ENCODE results near the gene ZNF316. TPM values are rescaled to one million over a fixed set of nuclear protein-coding genes. Genes with fewer than 3 reads are reported as not detected.

ZNF316 gene
- total RNA-seq, 2 donors from 2014 or later: 21.4 to 29.6 TPM

DNA sequence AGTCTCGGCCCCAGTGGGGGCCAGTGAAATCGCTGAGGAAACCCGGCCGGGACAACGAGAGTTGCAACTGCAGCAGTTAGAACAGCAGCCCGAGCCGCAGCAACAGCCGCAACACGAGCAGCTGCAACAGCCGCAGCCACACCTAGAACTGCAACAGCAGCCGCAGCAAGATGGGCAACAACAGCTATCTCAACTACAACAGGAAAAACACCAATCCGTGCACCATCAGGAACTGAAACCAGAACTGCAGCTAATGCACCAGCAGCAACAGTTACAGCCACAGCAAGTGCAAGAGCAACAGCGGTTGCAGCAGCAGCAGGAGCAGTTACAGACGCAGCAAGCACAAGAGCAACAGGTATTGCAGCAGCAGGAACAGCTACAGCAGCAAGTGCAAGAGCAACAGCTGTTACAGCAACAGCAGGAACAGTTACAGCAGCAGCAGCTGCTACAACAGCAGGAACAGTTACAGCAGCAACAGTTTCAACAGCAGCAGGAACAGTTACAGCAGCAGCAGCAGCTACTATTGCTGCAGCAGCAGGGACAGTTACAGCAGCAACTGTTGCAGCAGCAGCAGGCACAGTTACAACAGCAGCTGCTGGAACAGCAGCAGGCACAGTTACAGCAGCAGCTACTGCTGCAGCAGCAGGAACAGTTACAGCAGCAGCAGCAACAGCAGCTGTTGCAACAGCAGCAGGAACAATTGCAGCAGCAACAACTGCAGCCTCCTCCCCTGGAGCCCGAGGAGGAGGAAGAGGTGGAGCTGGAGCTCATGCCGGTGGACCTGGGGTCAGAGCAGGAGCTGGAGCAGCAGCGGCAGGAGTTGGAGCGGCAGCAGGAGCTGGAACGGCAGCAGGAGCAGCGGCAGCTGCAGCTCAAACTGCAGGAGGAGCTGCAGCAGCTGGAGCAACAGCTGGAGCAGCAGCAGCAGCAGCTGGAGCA lies 15.7 kb upstream of the ZNF316 start:
- Mint-ChIP-seq H3K36me3 (ENCODE audit: low read depth) (peaks cover 58% of the 10 kb centered on the region), H3K4me1 (peaks cover 3% of the 10 kb centered on the region)

GRCh38 chr7:6622134-6622710 lies 14.9 kb upstream of the ZNF316 start:
- H3K27ac ChIP-seq (ENCODE audit: low read depth, low read length): no peak overlapping the region
- no peak for DNase-seq
- Mint-ChIP-seq H3K4me3 (no peak overlapping the region), H3K27me3 (ENCODE audit: insufficient read depth) (no peaks in the 10 kb centered on the region), H3K4me1 (peaks cover 3% of the 10 kb centered on the region), H3K36me3 (ENCODE audit: low read depth) (peaks cover 59% of the 10 kb centered on the region), H3K27ac (no peak overlapping the region), H3K9me3 (peaks cover 6% of the 10 kb centered on the region)
- no peaks in the 10 kb centered on the region for H3K27me3 ChIP-seq (ENCODE audit: control insufficient read depth, insufficient read depth, low read length, poor library complexity, severe bottlenecking)
- H3K4me1 ChIP-seq (ENCODE audit: control insufficient read depth, insufficient read depth, low read length): no peaks in the 10 kb centered on the region
- H3K4me3 ChIP-seq (ENCODE audit: low read length): no peak overlapping the region
- H3K9ac ChIP-seq (ENCODE audit: extremely low read depth, low read length, poor library complexity, severe bottlenecking): no peak overlapping the region
- 97 to 98% methylated on average over 54 to 67 of the region's 67 CpGs for WGBS, 2 experiments (ENCODE audit: insufficient coverage in 1 of 2, insufficient read length in 1 of 2)
- no peaks in the 10 kb centered on the region for H3K9me3 ChIP-seq (ENCODE audit: control insufficient read depth, low read length)
- TF ChIP-seq, protein P1, sequence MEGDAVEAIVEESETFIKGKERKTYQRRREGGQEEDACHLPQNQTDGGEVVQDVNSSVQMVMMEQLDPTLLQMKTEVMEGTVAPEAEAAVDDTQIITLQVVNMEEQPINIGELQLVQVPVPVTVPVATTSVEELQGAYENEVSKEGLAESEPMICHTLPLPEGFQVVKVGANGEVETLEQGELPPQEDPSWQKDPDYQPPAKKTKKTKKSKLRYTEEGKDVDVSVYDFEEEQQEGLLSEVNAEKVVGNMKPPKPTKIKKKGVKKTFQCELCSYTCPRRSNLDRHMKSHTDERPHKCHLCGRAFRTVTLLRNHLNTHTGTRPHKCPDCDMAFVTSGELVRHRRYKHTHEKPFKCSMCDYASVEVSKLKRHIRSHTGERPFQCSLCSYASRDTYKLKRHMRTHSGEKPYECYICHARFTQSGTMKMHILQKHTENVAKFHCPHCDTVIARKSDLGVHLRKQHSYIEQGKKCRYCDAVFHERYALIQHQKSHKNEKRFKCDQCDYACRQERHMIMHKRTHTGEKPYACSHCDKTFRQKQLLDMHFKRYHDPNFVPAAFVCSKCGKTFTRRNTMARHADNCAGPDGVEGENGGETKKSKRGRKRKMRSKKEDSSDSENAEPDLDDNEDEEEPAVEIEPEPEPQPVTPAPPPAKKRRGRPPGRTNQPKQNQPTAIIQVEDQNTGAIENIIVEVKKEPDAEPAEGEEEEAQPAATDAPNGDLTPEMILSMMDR (conservative IDR thresholded peaks at IDR 0.05): no peak
- peaks cover 16% of the 10 kb centered on the region for H3K36me3 ChIP-seq (ENCODE audit: control insufficient read depth, insufficient read depth, low read length)

More for the DNA sequence above, 15.7 kb upstream of the ZNF316 start:
- Histone ChIP-seq H3K36me3 (ENCODE audit: control insufficient read depth, insufficient read depth, low read length) (peaks cover 16% of the 10 kb centered on the region), H3K4me3 (ENCODE audit: low read length) (no peak overlapping the region), H3K4me1 (ENCODE audit: control insufficient read depth, insufficient read depth, low read length) (no peaks in the 10 kb centered on the region), H3K27me3 (ENCODE audit: control insufficient read depth, insufficient read depth, low read length, poor library complexity, severe bottlenecking) (no peaks in the 10 kb centered on the region), H3K9ac (ENCODE audit: extremely low read depth, low read length, poor library complexity, severe bottlenecking) (no peak overlapping the region), H3K9me3 (ENCODE audit: control insufficient read depth, low read length) (no peaks in the 10 kb centered on the region), H3K27ac (ENCODE audit: low read depth, low read length) (no peak overlapping the region)
- H3K27ac Mint-ChIP-seq: no peak overlapping the region
- peaks cover 6% of the 10 kb centered on the region for H3K9me3 Mint-ChIP-seq
- no peaks in the 10 kb centered on the region for H3K27me3 Mint-ChIP-seq (ENCODE audit: insufficient read depth)
- TF ChIP-seq, protein P1 (conservative IDR thresholded peaks at IDR 0.05): no peak
- 96 to 97% methylated on average over 13 to 20 of the region's 20 CpGs for WGBS, 2 experiments (ENCODE audit: insufficient coverage in 1 of 2, insufficient read length in 1 of 2)
- no peak for DNase-seq
- H3K4me3 Mint-ChIP-seq: no peak overlapping the region

DNA sequence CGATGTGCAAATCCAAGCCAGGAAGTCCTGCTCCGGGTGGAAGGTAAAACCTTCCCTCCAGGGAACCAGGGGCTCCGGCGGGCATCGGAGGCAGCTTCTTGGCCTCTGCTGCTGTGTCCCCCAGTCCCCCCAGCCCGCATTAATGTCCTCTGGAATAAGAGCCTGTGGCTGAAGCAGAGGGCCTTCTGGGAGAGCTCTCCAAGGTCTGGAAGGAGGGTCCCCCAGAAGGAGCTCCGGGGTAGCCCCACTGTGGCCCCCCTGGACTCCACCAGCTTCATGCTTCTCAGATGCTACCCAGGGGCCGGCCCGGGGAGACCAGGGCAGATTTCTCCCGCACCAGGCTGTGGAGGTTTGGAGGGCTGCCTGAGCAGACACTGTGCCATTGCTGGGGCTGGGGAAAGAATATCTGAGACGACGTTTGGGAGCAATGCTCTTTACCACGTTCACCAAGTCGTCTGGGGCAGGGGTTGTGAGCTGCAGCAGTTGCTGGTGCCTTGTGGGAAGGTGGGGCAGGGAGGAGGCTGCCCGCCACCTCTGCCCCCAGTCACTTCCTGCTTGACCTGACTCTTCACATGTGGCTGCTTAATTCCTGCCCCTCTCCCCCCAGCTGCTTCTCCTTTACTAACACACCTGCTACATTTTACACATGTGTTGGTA lies 13.4 kb upstream of the ZNF316 start:
- no peaks in the 10 kb centered on the region for H3K9me3 ChIP-seq (ENCODE audit: control insufficient read depth, low read length)
- no peak overlapping the region for H3K4me3 ChIP-seq (ENCODE audit: low read length)
- Mint-ChIP-seq H3K36me3 (ENCODE audit: low read depth) (peaks cover 47% of the 10 kb centered on the region), H3K27me3 (ENCODE audit: insufficient read depth) (no peaks in the 10 kb centered on the region), H3K9me3 (peaks cover 6% of the 10 kb centered on the region), H3K4me3 (no peak overlapping the region), H3K27ac (peak overlapping the region; percentile 48), H3K4me1 (no peaks in the 10 kb centered on the region)
- no peak overlapping the region for H3K9ac ChIP-seq (ENCODE audit: extremely low read depth, low read length, poor library complexity, severe bottlenecking)
- H3K27ac ChIP-seq (ENCODE audit: low read depth, low read length): no peak overlapping the region
- H3K36me3 ChIP-seq (ENCODE audit: control insufficient read depth, insufficient read depth, low read length): peaks cover 13% of the 10 kb centered on the region
- 89 to 92% methylated on average over 13 to 15 of the region's 15 CpGs for WGBS, 2 experiments (ENCODE audit: insufficient coverage in 1 of 2, insufficient read length in 1 of 2)
- H3K27me3 ChIP-seq (ENCODE audit: control insufficient read depth, insufficient read depth, low read length, poor library complexity, severe bottlenecking): no peaks in the 10 kb centered on the region
- DNase-seq: no peak
- H3K4me1 ChIP-seq (ENCODE audit: control insufficient read depth, insufficient read depth, low read length): no peaks in the 10 kb centered on the region
- TF ChIP-seq, protein P1 (conservative IDR thresholded peaks at IDR 0.05): no peak

Data from endodermal cell (in vitro differentiated cells).